SKM-1 treated with dmso at 0.1 percent for 144 hours (cell line): ENCODE measurements around the gene CKS2.

Experiments
- DNase-seq: peaks from one replicate; lab custom pipeline; 2025; ENCODE audit not compliant: unreplicated experiment; lab: John Stamatoyannopoulos, UW

Gene CKS2

GRCh38 chr9:89346696-89347095 lies 35.7 kb downstream of the CKS2 start:
- DNase-seq = no peak

- DNase-seq = no peak
Observed at GRCh38 chr9:89347651-89348050, 36.7 kb downstream of the CKS2 start.

- no peak for DNase-seq
Observed at GRCh38 chr9:89349607-89350006, 38.6 kb downstream of the CKS2 start.

GRCh38 chr9:89350988-89351557 lies 40.1 kb downstream of the CKS2 start:
- no peak for DNase-seq

- DNase-seq = no peak
Observed at GRCh38 chr9:89351584-89352300, 40.7 kb downstream of the CKS2 start.

GRCh38 chr9:89352451-89352850 lies 41.5 kb downstream of the CKS2 start:
- no peak for DNase-seq

- no peak for DNase-seq
Observed at GRCh38 chr9:89352874-89353649, 42.1 kb downstream of the CKS2 start.

GRCh38 chr9:89353989-89354388 lies 43.0 kb downstream of the CKS2 start:
- DNase-seq = no peak

- DNase-seq = no peak
Observed at GRCh38 chr9:89354471-89354870, 43.5 kb downstream of the CKS2 start.

GRCh38 chr9:89356782-89357181 lies 45.8 kb downstream of the CKS2 start:
- no peak for DNase-seq

GRCh38 chr9:89357331-89358197 lies 46.6 kb downstream of the CKS2 start:
- DNase-seq = no peak

- no peak for DNase-seq
Observed at GRCh38 chr9:89358376-89358916, 47.5 kb downstream of the CKS2 start.

GRCh38 chr9:89358985-89359384 lies 48.0 kb downstream of the CKS2 start:
- DNase-seq = no peak

GRCh38 chr9:89359751-89360261 lies 48.8 kb downstream of the CKS2 start:
- no peak for DNase-seq

GRCh38 chr9:89360465-89360864 lies 49.5 kb downstream of the CKS2 start:
- DNase-seq = no peak

- no peak for DNase-seq
Observed at GRCh38 chr9:89361031-89361430, 50.0 kb downstream of the CKS2 start.

- no peak for DNase-seq
Observed at GRCh38 chr9:89361816-89362646, 51.0 kb downstream of the CKS2 start.

GRCh38 chr9:89362647-89363310 lies 51.8 kb downstream of the CKS2 start:
- DNase-seq = no peak

GRCh38 chr9:89363311-89363670 lies 52.3 kb downstream of the CKS2 start:
- DNase-seq = no peak
